ENCODE results near the gene NFE2L3.
"Not testable (repeated sequence)": the region's sequence is repeated elsewhere in the genome, so short reads cannot be mapped to it uniquely, and the experiment has no call there.

DNA sequence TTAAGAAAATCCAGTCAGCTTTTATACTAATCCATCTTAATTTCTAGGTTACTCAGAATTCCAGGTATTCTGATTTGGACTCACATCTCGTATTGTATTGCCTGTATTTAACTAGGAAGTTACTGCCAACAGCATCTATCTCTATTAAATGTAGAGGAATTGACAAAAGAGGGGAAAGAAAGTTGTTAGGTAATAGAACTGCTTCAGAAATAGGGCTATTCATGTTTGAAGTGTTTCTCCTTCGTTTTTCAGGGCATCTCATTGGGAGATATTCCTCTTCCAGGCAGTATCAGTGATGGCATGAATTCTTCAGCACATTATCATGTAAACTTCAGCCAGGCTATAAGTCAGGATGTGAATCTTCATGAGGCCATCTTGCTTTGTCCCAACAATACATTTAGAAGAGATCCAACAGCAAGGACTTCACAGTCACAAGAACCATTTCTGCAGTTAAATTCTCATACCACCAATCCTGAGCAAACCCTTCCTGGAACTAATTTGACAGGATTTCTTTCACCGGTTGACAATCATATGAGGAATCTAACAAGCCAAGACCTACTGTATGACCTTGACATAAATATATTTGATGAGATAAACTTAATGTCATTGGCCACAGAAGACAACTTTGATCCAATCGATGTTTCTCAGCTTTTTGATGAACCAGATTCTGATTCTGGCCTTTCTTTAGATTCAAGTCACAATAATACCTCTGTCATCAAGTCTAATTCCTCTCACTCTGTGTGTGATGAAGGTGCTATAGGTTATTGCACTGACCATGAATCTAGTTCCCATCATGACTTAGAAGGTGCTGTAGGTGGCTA, 32.5 kb downstream of the NFE2L3 start:
- TF ChIP-seq, protein P1, sequence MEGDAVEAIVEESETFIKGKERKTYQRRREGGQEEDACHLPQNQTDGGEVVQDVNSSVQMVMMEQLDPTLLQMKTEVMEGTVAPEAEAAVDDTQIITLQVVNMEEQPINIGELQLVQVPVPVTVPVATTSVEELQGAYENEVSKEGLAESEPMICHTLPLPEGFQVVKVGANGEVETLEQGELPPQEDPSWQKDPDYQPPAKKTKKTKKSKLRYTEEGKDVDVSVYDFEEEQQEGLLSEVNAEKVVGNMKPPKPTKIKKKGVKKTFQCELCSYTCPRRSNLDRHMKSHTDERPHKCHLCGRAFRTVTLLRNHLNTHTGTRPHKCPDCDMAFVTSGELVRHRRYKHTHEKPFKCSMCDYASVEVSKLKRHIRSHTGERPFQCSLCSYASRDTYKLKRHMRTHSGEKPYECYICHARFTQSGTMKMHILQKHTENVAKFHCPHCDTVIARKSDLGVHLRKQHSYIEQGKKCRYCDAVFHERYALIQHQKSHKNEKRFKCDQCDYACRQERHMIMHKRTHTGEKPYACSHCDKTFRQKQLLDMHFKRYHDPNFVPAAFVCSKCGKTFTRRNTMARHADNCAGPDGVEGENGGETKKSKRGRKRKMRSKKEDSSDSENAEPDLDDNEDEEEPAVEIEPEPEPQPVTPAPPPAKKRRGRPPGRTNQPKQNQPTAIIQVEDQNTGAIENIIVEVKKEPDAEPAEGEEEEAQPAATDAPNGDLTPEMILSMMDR (IDR thresholded peaks at IDR 0.05), result not testable (repeated sequence)
- not testable (repeated sequence) for TF ChIP-seq POLR2A (IDR thresholded peaks at IDR 0.05)

All from body of pancreas (tissue), 4 donors.